ENCODE data around the gene MAPK8. TPM values are rescaled to one million over a fixed set of nuclear protein-coding genes. Genes with fewer than 3 reads are reported as not detected.
A peak's percentile ranks its signal among the peaks of the same experiment; 100 is the strongest.

MAPK8 gene
- 26.4 and 33.6 TPM in 2 replicates for polyA plus RNA-seq (2012; rRNA removed)
- polyA plus RNA-seq (2012; cell fraction: cytosol; rRNA removed): 37.6 and 40.8 TPM in 2 replicates
- polyA plus RNA-seq (2012; cell fraction: nucleus; rRNA removed): 31.0 and 49.9 TPM in 2 replicates

DNA sequence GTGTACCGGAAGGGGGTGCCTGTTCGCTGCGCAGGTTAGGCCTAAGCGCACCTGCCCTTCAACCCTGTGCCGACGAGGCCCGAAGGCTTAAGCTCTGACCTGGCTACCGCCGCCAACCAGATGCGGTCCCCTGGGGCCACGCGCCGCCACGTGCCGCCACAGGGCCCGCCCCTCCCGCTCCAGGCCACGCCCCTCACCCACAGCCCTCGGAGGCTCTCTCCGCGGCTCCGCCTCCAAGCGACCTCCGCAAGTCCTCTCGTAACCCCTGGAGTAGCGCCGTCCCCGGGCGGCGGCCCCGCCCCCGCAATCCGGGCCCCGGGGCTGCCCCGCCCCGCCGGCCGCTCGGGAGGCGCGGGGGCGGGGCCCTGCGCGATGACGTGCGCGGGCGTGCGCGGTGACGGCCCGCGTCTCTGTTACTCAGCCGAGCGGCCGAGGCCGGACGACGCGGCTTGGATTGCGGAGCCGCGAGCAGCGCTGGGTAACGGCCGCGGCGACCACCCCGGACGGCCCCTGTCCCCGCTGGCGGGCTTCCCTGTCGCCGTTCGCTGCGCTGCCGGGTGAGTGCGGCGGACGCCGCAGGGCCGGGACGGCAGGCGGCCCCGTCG lies at the start of gene MAPK8:
TSS of gene MAPK8 (plus strand) at position 413 of the 605 bp plus-strand sequence. CDS start 94,984 bp downstream, outside the sequence.
- TF ChIP-seq NRF1 (IDR thresholded peaks at IDR 0.05; ENCODE audit: low read depth, low read length) (peak; percentile 74), MXI1 (IDR thresholded peaks at IDR 0.05; ENCODE audit: low read depth, low read length) (peak; percentile 81), POLR2AphosphoS5 (IDR thresholded peaks at IDR 0.05; ENCODE audit: low read depth, low read length) (peak; percentile 76), RXRA (IDR thresholded peaks at IDR 0.05; ENCODE audit: borderline replicate concordance, low read depth) (no peak), RAD21 (IDR thresholded peaks at IDR 0.05; ENCODE audit: low read length) (no peak), TAF1 (IDR thresholded peaks at IDR 0.05; ENCODE audit: borderline replicate concordance, low read depth, low read length) (peak; percentile 38; the same call in 1 of the 2 replicates)
- TF ChIP-seq, protein P1, sequence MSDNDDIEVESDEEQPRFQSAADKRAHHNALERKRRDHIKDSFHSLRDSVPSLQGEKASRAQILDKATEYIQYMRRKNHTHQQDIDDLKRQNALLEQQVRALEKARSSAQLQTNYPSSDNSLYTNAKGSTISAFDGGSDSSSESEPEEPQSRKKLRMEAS (IDR thresholded peaks at IDR 0.05; ENCODE audit: low read depth): peak; percentile 95
- TF ChIP-seq, protein P2, sequence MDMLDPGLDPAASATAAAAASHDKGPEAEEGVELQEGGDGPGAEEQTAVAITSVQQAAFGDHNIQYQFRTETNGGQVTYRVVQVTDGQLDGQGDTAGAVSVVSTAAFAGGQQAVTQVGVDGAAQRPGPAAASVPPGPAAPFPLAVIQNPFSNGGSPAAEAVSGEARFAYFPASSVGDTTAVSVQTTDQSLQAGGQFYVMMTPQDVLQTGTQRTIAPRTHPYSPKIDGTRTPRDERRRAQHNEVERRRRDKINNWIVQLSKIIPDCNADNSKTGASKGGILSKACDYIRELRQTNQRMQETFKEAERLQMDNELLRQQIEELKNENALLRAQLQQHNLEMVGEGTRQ (IDR thresholded peaks at IDR 0.05; ENCODE audit: borderline replicate concordance, low read depth, low read length): peak; percentile 42; the same call in 1 of the 2 replicates
- TF ChIP-seq, protein P3, sequence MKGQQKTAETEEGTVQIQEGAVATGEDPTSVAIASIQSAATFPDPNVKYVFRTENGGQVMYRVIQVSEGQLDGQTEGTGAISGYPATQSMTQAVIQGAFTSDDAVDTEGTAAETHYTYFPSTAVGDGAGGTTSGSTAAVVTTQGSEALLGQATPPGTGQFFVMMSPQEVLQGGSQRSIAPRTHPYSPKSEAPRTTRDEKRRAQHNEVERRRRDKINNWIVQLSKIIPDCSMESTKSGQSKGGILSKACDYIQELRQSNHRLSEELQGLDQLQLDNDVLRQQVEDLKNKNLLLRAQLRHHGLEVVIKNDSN (IDR thresholded peaks at IDR 0.05; ENCODE audit: borderline replicate concordance, low read depth): peak; percentile 82
- Histone ChIP-seq H3K4me2 (peak within 1 kb of the TSS; percentile 83), H3K79me2 (ENCODE audit: insufficient read depth) (peaks cover 45% of the 10 kb centered on the region), H3K9me2 (no peaks in the 10 kb centered on the region), H3K36me3 (replicated peaks in 1 of 2; ENCODE audit: control insufficient read depth in 1 of 2, insufficient read depth in 2 of 2, low read length in 1 of 2) (peaks cover 0 to 5% of the 10 kb centered on the region in 2 experiments), H3K9me3 (no peaks in the 10 kb centered on the region), H3K4me1 (ENCODE audit: control insufficient read depth in 1 of 2, insufficient read depth in 2 of 2, low read depth in 1 of 2, low read length in 1 of 2) (peaks cover 8 to 18% of the 10 kb centered on the region in 2 experiments; a peak in 3 of 4 replicates), H2AFZ (ENCODE audit: low read depth) (peak within 1 kb of the TSS; percentile 74; the same call in 1 of the 2 replicates), H3K27me3 (ENCODE audit: insufficient read depth) (no peaks in the 10 kb centered on the region), H3K27ac (ENCODE audit: low read depth in 2 of 2, low read length in 1 of 2) (peak within 1 kb of the TSS; percentile 73 to 87), H3K9ac (peak within 1 kb of the TSS; percentile 92), H4K20me1 (ENCODE audit: insufficient read depth) (peaks cover 40% of the 10 kb centered on the region), H3K4me3 (ENCODE audit: low read depth in 2 of 2, low read length in 1 of 2) (peak within 1 kb of the TSS; percentile 92 to 94), H3F3A (replicated peaks; ENCODE audit: insufficient read depth) (peaks cover 22% of the 10 kb centered on the region)
- ChIA-PET POLR2A (no interaction called here), CTCF (interaction anchor here (0.8 kb wide), 1 partner anchor 16 kb away, joined by 4 read pairs; no protein-coding TSS in a partner anchor)
- WGBS (ENCODE audit: low lambda C conversion rate): 3% methylated on average over 20 of the region's 86 CpGs
- peak; percentile 100 for DNase-seq

GRCh38 chr10:48257407-48257961 lies 49.0 kb upstream of the MAPK8 start:
- POLR2A ChIA-PET: no interaction called here
- Histone ChIP-seq H3K79me2 (ENCODE audit: insufficient read depth) (no peaks in the 10 kb centered on the region), H3K4me1 (ENCODE audit: control insufficient read depth in 1 of 2, insufficient read depth in 2 of 2, low read depth in 1 of 2, low read length in 1 of 2) (peaks cover 3 to 4% of the 10 kb centered on the region in 2 experiments; a peak in 1 of 4 replicates), H3K27ac (ENCODE audit: low read depth in 2 of 2, low read length in 1 of 2) (no peak overlapping the region), H3F3A (replicated peaks; ENCODE audit: insufficient read depth) (no peaks in the 10 kb centered on the region), H3K36me3 (replicated peaks in 1 of 2; ENCODE audit: control insufficient read depth in 1 of 2, insufficient read depth in 2 of 2, low read length in 1 of 2) (no peaks in the 10 kb centered on the region), H2AFZ (ENCODE audit: low read depth) (no peak overlapping the region), H3K9ac (no peak overlapping the region), H3K4me3 (ENCODE audit: low read depth in 2 of 2, low read length in 1 of 2) (no peak overlapping the region), H3K9me2 (0 out of 2 replicates have a peak, but pooled peaks cover 3% of the 10 kb centered on the region), H3K27me3 (ENCODE audit: insufficient read depth) (no peaks in the 10 kb centered on the region), H3K4me2 (no peak overlapping the region), H3K9me3 (no peaks in the 10 kb centered on the region), H4K20me1 (ENCODE audit: insufficient read depth) (no peaks in the 10 kb centered on the region)
- DNase-seq: no peak
- 55% methylated on average over 3 of the region's 3 CpGs for WGBS (ENCODE audit: low lambda C conversion rate)
- CTCF ChIA-PET: interaction anchor here (1.0 to 1.6 kb wide), 3 partner anchors 9 to 32 kb away, joined by 3 to 6 read pairs (median 4); no protein-coding TSS in a partner anchor
- no peak for TF ChIP-seq FOSL2 (IDR thresholded peaks at IDR 0.05; ENCODE audit: borderline replicate concordance, low read depth)
- TF ChIP-seq RCOR1 (IDR thresholded peaks at IDR 0.05; ENCODE audit: low read length): no peak
- TF ChIP-seq POLR2AphosphoS5 (IDR thresholded peaks at IDR 0.05; ENCODE audit: low read depth, low read length): no peak
- TF ChIP-seq GATA2 (CRISPR knock-in tag; IDR thresholded peaks at IDR 0.05): no peak
- no peak for TF ChIP-seq NFIC (IDR thresholded peaks at IDR 0.05; ENCODE audit: borderline replicate concordance)
